Endothelial cell of umbilical vein (primary cell): ENCODE measurements around the gene DUT. TPM values are rescaled to one million over a fixed set of nuclear protein-coding genes. Genes with fewer than 3 reads are reported as not detected.

Experiments used
- BruUV-seq: library from RNA; stranded (reverse); fragments of 400-500 nt; replicated peaks from 2 replicates; lab custom pipeline; 2021; lab: Mats Ljungman, UMichigan
- CTCF ChIA-PET: fragments of 300-600, 350-600 bp; sonication (Branson Sonifier 250); formaldehyde crosslinking; loops from one replicate; lab custom pipeline; 2021; ENCODE audit warnings: antibody characterized with exemption, inconsistent platforms; lab: Charles Lee
- POLR2A ChIA-PET: fragments of 300-600, 350-600 bp; sonication (Branson Sonifier 250); formaldehyde crosslinking; loops from one replicate; lab custom pipeline; 2021; ENCODE audit warnings: antibody characterized with exemption, inconsistent platforms; lab: Charles Lee
- DNase-seq: peaks from one replicate; pipeline ENCODE4 v3.0.0-alpha.2; 2011; ENCODE audit warnings: low read depth, low spot score
- FAIRE-seq: peaks from 2 replicates; lab custom pipeline; 2011; peaks lifted over from hg19 to GRCh38; lab: Jason Lieb, UNC
- H2AFZ ChIP-seq: 2 replicates; pipeline ENCODE4 v1.6.0; 2012; ENCODE audit warnings: low read depth, low read length, control low read depth, inconsistent platforms
- H3K27ac ChIP-seq: 2 replicates; pipeline ENCODE4 v1.5.1; 2011; ENCODE audit warnings: low read depth, mild to moderate bottlenecking, control low read depth, low read length, moderate library complexity; ENCODE audit not compliant: insufficient read depth
- H3K27me3 ChIP-seq, 2 experiments: 2 replicates each; pipeline versions ENCODE4 v1.6.0 to v1.6.1; 2011; ENCODE audit warnings: low read length in 2 of 2, mixed read lengths in 1 of 2; ENCODE audit not compliant: control insufficient read depth in 2 of 2, insufficient read depth in 2 of 2
- H3K36me3 ChIP-seq, 2 experiments: 2 replicates in 1 of 2; 3 replicates in 1 of 2; pipeline ENCODE4 v1.5.1; 2011; ENCODE audit warnings: low read length in 2 of 2, mild to moderate bottlenecking in 1 of 2, moderate library complexity in 1 of 2; ENCODE audit not compliant: control insufficient read depth in 2 of 2, insufficient read depth in 2 of 2; ENCODE audit errors: extremely low read depth in 1 of 2
- H3K4me1 ChIP-seq: 3 replicates; pipeline ENCODE4 v1.5.1; 2011; ENCODE audit warnings: mild to moderate bottlenecking, low read length; ENCODE audit not compliant: control insufficient read depth, insufficient read depth; ENCODE audit errors: extremely low read depth
- H3K4me2 ChIP-seq: 2 replicates; pipeline ENCODE4 v1.6.1; 2011; ENCODE audit warnings: low read length, control low read depth, mixed read lengths; ENCODE audit not compliant: insufficient read depth
- H3K4me3 ChIP-seq, 3 experiments: fragments of 200-600 bp in 1 of 3; sonication (generic), shearing (Covaris generic) in 1 of 3; replicated peaks in 1 of 3; 2 replicates each; pipeline ENCODE4 v1.5.1; 2011 to 2016; ENCODE audit warnings: control low read depth in 3 of 3, low read length in 3 of 3, mild to moderate bottlenecking in 2 of 3, inconsistent platforms in 1 of 3, low read depth in 1 of 3, moderate library complexity in 1 of 3; ENCODE audit not compliant: insufficient read depth in 1 of 3
- H3K79me2 ChIP-seq: 2 replicates; pipeline ENCODE4 v1.6.0; 2012; ENCODE audit warnings: low read length, inconsistent platforms; ENCODE audit not compliant: control insufficient read depth, insufficient read depth
- H3K9ac ChIP-seq: replicated peaks from 2 replicates; pipeline ENCODE3; 2011; ENCODE audit warnings: low read length, control low read depth; ENCODE audit not compliant: insufficient read depth; ENCODE audit errors: extremely low read depth
- H3K9me1 ChIP-seq: replicated peaks from 3 replicates; pipeline ENCODE4 v1.6.0; 2011; ENCODE audit warnings: mild to moderate bottlenecking, low read length; ENCODE audit not compliant: control insufficient read depth, insufficient read depth; ENCODE audit errors: extremely low read depth
- H3K9me3 ChIP-seq: replicated peaks from 2 replicates; pipeline ENCODE4 v1.5.1; 2012; ENCODE audit warnings: low read length, inconsistent platforms; ENCODE audit not compliant: control insufficient read depth, insufficient read depth
- H4K20me1 ChIP-seq: replicated peaks from 2 replicates; pipeline ENCODE3; 2011; ENCODE audit warnings: mild to moderate bottlenecking, low read length; ENCODE audit not compliant: control insufficient read depth, insufficient read depth; ENCODE audit errors: extremely low read depth
- CTCF ChIP-seq, 2 donors: IDR thresholded peaks; 1 replicate in 1 of 2; 2 replicates in 1 of 2; pipeline ENCODE4 v1.5.1; 2011; ENCODE audit warnings: low read length in 2 of 2, mild to moderate bottlenecking in 2 of 2, moderate library complexity in 2 of 2, control low read depth in 1 of 2, inconsistent platforms in 1 of 2, low read depth in 1 of 2; ENCODE audit not compliant: insufficient read depth in 1 of 2; ENCODE audit errors: extremely low read depth in 1 of 2
- EZH2 ChIP-seq: IDR thresholded peaks from 2 replicates; pipeline ENCODE4 v1.6.1; 2012; ENCODE audit warnings: borderline replicate concordance, low read depth, mild to moderate bottlenecking, moderate library complexity, low read length, inconsistent platforms; ENCODE audit not compliant: severe bottlenecking
- FOS ChIP-seq: IDR thresholded peaks from 2 replicates; pipeline ENCODE4 v1.6.1; 2011; ENCODE audit warnings: mild to moderate bottlenecking, low read length, moderate library complexity, borderline replicate concordance; ENCODE audit not compliant: insufficient read depth
- GATA2 ChIP-seq: IDR thresholded peaks from 2 replicates; pipeline ENCODE4 v1.7.0; 2011; ENCODE audit warnings: low read depth, mild to moderate bottlenecking, moderate library complexity, mixed read lengths, low read length; ENCODE audit not compliant: insufficient read length, insufficient read depth
- JUN ChIP-seq: IDR thresholded peaks from 2 replicates; pipeline ENCODE4 v1.6.1; 2011; ENCODE audit warnings: borderline replicate concordance, low read depth; ENCODE audit not compliant: insufficient read length, insufficient read depth
- MAX ChIP-seq: IDR thresholded peaks from 2 replicates; pipeline ENCODE4 v1.6.1; 2011; ENCODE audit not compliant: insufficient read depth, insufficient read length
- MYC ChIP-seq: IDR thresholded peaks from one replicate; pipeline ENCODE4 v1.6.1; 2011; ENCODE audit warnings: mild to moderate bottlenecking, low read depth, low read length
- POLR2A ChIP-seq: IDR thresholded peaks from 2 replicates; pipeline ENCODE4 v1.6.1; 2012; ENCODE audit warnings: low read depth, mild to moderate bottlenecking, control low read depth, low read length
- POLR2AphosphoS5 ChIP-seq: IDR thresholded peaks from 2 replicates; pipeline ENCODE4 v1.6.1; 2012; ENCODE audit warnings: low read depth, mild to moderate bottlenecking, control low read depth, low read length, moderate library complexity; ENCODE audit not compliant: insufficient read depth
- dilution Hi-C: fragments of 300-500 bp; cut with MboI; formaldehyde crosslinking; loops from one replicate; pipeline ENCODE4 v1.15.0; 2019; ENCODE audit warnings: low sequenced_read_pairs; ENCODE audit not compliant: extremely low pct_ligation_motif_present
- intact Hi-C: fragments of 100-400 bp; cut with micrococcal nuclease; formaldehyde crosslinking; loops from one replicate; pipeline ENCODE4 v1.10.0; 2022
- polyA plus RNA-seq, 4 experiments: library from polyadenylated mRNA; depleted of rRNA in 3 of 4; stranded (reverse) in 3 of 4; unstranded in 1 of 4; fragments of >200 nt; gene quantifications; 2 replicates each; pipeline versions ENCODE4 v1.2.1 to v1.2.3, GENCODE V29; 2011 to 2012; ENCODE audit warnings: missing spikeins in 1 of 4
- total RNA-seq: library from RNA; stranded (reverse); gene quantifications from 2 replicates; pipeline ENCODE4 v1.2.3, GENCODE V29; 2021

Gene DUT
- total and polyA plus RNA-seq, 2 donors (not counting 3 experiments of a cell fraction or from before 2014, with no cell fraction given), result 59.9 to 135 TPM

DNA sequence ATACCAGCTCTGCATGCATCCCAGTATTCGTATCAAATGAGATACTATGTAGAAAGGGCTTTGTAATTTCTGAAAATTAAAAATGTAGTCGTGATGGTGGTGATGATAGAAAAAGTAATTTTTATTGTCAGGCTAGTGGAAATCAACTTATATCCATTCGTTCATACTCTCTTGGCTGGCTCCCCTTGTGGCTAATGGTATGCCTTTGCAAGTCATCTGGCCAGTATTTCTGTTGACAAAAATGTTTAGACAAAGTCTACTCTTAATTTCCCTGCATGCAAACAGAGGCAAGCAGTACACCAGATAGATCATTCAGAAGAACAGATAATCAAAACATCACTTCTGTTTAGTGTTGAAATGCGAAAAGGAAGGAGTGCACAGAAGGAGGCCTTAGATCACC lies 49.6 kb upstream of the DUT start:
- no peak for FAIRE-seq
- intact Hi-C loops (loop anchor here (10.0 kb wide), 1 partner anchor 567 kb away; the partner anchor contains the start of gene SEMA6D), dilution Hi-C loops (no loop called here)
- Histone ChIP-seq H2AFZ (no peak overlapping the region), H3K27me3 (peaks cover 8 to 11% of the 10 kb centered on the region in 2 experiments), H4K20me1 (no peaks in the 10 kb centered on the region), H3K36me3 (no peaks in the 10 kb centered on the region), H3K9ac (no peak overlapping the region), H3K9me3 (no peaks in the 10 kb centered on the region), H3K4me2 (no peak overlapping the region), H3K4me3 (no peak overlapping the region), H3K4me1 (peaks cover 3% of the 10 kb centered on the region), H3K27ac (no peak overlapping the region), H3K79me2 (no peaks in the 10 kb centered on the region), H3K9me1 (no peaks in the 10 kb centered on the region)
- BruUV-seq, result no TSS peak
- no peak for DNase-seq
- CTCF ChIA-PET, result no interaction called here
- TF ChIP-seq MAX, result no peak
- TF ChIP-seq EZH2, result no peak
- POLR2A ChIA-PET, result no interaction called here

GRCh38 chr15:48282216-48282615 lies 49.0 kb upstream of the DUT start:
- Histone ChIP-seq H4K20me1 (no peaks in the 10 kb centered on the region), H3K79me2 (no peaks in the 10 kb centered on the region), H3K27ac (no peak overlapping the region), H2AFZ (no peak overlapping the region), H3K4me3 (no peak overlapping the region), H3K4me1 (peaks cover 3% of the 10 kb centered on the region), H3K9me1 (no peaks in the 10 kb centered on the region), H3K36me3 (no peaks in the 10 kb centered on the region), H3K9ac (no peak overlapping the region), H3K27me3 (peaks cover 8 to 11% of the 10 kb centered on the region in 2 experiments), H3K9me3 (no peaks in the 10 kb centered on the region), H3K4me2 (no peak overlapping the region)
- TF ChIP-seq CTCF (IDR thresholded peaks at IDR 0.05; ENCODE audit: extremely low read depth in 1 of 2, insufficient read depth in 1 of 2, low read depth in 1 of 2, low read length in 2 of 2) (no peak), JUN (no peak), EZH2 (no peak), GATA2 (no peak), MYC (no peak), POLR2A (no peak), FOS (no peak), POLR2AphosphoS5 (no peak), MAX (no peak)
- dilution Hi-C loops (no loop called here), intact Hi-C loops (loop anchor here (10.0 kb wide), 1 partner anchor 567 kb away; the partner anchor contains the start of gene SEMA6D)
- ChIA-PET CTCF (no interaction called here), POLR2A (no interaction called here)
- DNase-seq, result no peak
- FAIRE-seq, result no peak
- no TSS peak for BruUV-seq
